Measurements from ENCODE around the gene SCN4A.
"Not testable (repeated sequence)": the region's sequence is repeated elsewhere in the genome, so short reads cannot be mapped to it uniquely, and the experiment has no call there.

SCN4A gene

GRCh38 chr17:63972796-63973195 is at the start of gene SCN4A:
SCN4A (minus strand) TSS chr17:63972918; CDS start chr17:63972841, 77 bp downstream.
- FAIRE-seq: no peak

- no peak for FAIRE-seq
Measured at GRCh38 chr17:64020056-64020766, 47.5 kb upstream of the SCN4A start, which contains the start of gene ICAM2. ICAM2 (minus strand) TSS chr17:64020633; CDS start chr17:64006691, 13,942 bp downstream.

GRCh38 chr17:64019551-64019961 is 46.8 kb upstream of the SCN4A start:
- FAIRE-seq: not testable (repeated sequence)

GRCh38 chr17:64017381-64017980 is 44.8 kb upstream of the SCN4A start:
- no peak for FAIRE-seq

- no peak for FAIRE-seq
Measured at GRCh38 chr17:64016974-64017373, 44.3 kb upstream of the SCN4A start.

- FAIRE-seq: no peak
Measured at GRCh38 chr17:64016231-64016784, 43.6 kb upstream of the SCN4A start.

- FAIRE-seq: no peak
Measured at GRCh38 chr17:64015447-64015846, 42.7 kb upstream of the SCN4A start.

GRCh38 chr17:64009571-64010402 is 37.1 kb upstream of the SCN4A start:
- no peak for FAIRE-seq

- no peak for FAIRE-seq
Measured at GRCh38 chr17:64008830-64009229, 36.1 kb upstream of the SCN4A start.

GRCh38 chr17:64008346-64008745 is 35.6 kb upstream of the SCN4A start:
- no peak for FAIRE-seq

GRCh38 chr17:64007838-64008282 is 35.1 kb upstream of the SCN4A start:
- no peak for FAIRE-seq

GRCh38 chr17:64007089-64007837 is 34.5 kb upstream of the SCN4A start:
- not testable (repeated sequence) for FAIRE-seq

GRCh38 chr17:64006361-64007088 is 33.8 kb upstream of the SCN4A start:
- no peak for FAIRE-seq

- FAIRE-seq: no peak
Measured at GRCh38 chr17:64005734-64006167, 33.0 kb upstream of the SCN4A start.

GRCh38 chr17:64004903-64005733 is 32.4 kb upstream of the SCN4A start:
- FAIRE-seq: no peak

GRCh38 chr17:64004218-64004770 is 31.6 kb upstream of the SCN4A start:
- FAIRE-seq: no peak

- FAIRE-seq: no peak
Measured at GRCh38 chr17:64003526-64004121, 30.9 kb upstream of the SCN4A start.

GRCh38 chr17:64002658-64003525 is 30.2 kb upstream of the SCN4A start:
- no peak for FAIRE-seq

Data from TTC549 (cell line).